Sigmoid colon (tissue), 4 donors: Measurements from ENCODE around the gene ITGA2.

ENCODE experiments used
- EP300 ChIP-seq, 4 donors: sonication (generic); formaldehyde crosslinking; IDR thresholded peaks; one replicate each; pipeline ENCODE4 v1.6.1; 2017; ENCODE audit warnings: antibody characterized with exemption in 4 of 4
- POLR2A ChIP-seq, 2 donors: fragments of 450-650 bp; IDR thresholded peaks; one replicate each; pipeline ENCODE4 v1.6.1; 2016; ENCODE audit warnings: antibody characterized with exemption in 2 of 2, mild to moderate bottlenecking in 2 of 2, moderate library complexity in 2 of 2
- TF ChIP-seq, protein P1 (sequence below), 4 experiments: fragments of 450-650 bp in 3 of 4; fragments of 200-600 bp in 1 of 4; IDR thresholded peaks; one replicate each; pipeline ENCODE4 v1.5.1; 2016 to 2019; ENCODE audit warnings: antibody characterized with exemption in 4 of 4, mild to moderate bottlenecking in 3 of 4, moderate library complexity in 2 of 4

DNA sequence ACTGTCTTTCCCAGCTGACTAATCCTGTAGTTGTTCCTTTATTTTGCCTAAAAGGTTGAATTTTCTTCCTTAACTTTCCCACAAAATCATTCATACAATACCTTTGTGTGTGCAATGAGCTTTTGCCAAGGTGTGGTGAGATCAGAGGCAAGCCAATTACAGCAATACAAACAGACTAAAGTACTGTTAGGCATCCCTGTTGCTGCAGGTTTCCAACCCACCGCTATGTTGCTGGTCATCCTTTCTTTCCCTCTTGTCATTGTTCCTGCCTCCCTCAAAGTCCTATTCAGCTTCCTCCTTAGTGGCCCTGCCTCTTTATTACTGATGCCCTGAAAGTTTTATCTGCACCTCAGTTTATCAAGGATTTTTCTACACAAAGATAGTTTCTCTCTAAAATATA lies 22.1 kb downstream of the ITGA2 start:
- TF ChIP-seq, protein P1, sequence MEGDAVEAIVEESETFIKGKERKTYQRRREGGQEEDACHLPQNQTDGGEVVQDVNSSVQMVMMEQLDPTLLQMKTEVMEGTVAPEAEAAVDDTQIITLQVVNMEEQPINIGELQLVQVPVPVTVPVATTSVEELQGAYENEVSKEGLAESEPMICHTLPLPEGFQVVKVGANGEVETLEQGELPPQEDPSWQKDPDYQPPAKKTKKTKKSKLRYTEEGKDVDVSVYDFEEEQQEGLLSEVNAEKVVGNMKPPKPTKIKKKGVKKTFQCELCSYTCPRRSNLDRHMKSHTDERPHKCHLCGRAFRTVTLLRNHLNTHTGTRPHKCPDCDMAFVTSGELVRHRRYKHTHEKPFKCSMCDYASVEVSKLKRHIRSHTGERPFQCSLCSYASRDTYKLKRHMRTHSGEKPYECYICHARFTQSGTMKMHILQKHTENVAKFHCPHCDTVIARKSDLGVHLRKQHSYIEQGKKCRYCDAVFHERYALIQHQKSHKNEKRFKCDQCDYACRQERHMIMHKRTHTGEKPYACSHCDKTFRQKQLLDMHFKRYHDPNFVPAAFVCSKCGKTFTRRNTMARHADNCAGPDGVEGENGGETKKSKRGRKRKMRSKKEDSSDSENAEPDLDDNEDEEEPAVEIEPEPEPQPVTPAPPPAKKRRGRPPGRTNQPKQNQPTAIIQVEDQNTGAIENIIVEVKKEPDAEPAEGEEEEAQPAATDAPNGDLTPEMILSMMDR (IDR thresholded peaks at IDR 0.05): no peak
- no peak for TF ChIP-seq POLR2A (IDR thresholded peaks at IDR 0.05)
- no peak for TF ChIP-seq EP300 (IDR thresholded peaks at IDR 0.05)
